ENCODE data around the gene ZNF165. TPM values are rescaled to one million over a fixed set of nuclear protein-coding genes. Genes with fewer than 3 reads are reported as not detected.
A peak's percentile ranks its signal among the peaks of the same experiment; 100 is the strongest.

ZNF165 gene
- total and polyA plus RNA-seq, 2 of the 13 experiments (the other 11 are each of a cell fraction or from before 2014, with no cell fraction given) = 0.58 to 8.6 TPM

DNA sequence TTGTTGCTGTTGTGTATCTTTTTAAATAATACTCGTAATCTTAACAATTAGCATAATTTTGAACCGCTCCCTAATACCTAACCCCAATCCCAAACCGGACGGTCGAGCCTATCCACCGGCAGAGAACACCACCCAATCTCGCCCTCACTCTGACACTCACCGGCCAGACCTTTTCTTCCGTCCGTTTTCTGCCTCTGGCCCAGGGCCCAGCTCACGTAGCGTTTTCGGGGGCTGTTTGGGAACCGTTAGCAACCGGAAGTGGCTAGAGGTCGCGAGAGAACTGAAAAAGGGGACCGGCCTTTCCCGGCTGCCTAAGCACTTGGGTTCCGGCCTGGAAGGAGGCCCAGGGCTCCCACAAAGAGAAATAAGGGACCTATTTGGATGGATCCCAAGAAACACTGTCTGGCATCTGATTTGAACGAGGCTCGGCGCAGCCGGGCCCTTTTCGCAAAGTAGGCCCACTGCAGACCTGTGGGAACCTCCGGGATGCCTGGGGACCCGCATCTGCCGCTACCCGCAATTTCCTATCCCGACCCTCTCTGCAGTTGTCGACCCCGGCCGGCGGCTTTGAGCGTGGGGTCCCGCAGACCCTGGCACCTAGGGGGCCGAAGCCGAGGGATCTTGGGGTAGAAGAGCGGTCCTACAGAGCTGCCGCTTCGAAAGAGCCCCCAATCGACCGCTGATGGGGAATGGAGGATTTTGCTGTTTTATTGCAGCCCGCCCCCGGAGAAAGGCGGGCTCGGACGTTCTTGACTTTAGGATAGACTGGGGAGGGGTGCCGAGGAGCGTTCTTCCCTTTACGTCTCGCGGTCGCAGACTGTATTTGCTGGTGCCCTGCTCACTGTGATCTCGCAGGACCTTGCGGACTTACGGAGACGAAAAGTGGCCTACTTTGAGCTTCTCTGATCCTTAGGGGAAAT lies 56.5 kb downstream of the ZNF165 start (continued):
- TF ChIP-seq, protein P1, sequence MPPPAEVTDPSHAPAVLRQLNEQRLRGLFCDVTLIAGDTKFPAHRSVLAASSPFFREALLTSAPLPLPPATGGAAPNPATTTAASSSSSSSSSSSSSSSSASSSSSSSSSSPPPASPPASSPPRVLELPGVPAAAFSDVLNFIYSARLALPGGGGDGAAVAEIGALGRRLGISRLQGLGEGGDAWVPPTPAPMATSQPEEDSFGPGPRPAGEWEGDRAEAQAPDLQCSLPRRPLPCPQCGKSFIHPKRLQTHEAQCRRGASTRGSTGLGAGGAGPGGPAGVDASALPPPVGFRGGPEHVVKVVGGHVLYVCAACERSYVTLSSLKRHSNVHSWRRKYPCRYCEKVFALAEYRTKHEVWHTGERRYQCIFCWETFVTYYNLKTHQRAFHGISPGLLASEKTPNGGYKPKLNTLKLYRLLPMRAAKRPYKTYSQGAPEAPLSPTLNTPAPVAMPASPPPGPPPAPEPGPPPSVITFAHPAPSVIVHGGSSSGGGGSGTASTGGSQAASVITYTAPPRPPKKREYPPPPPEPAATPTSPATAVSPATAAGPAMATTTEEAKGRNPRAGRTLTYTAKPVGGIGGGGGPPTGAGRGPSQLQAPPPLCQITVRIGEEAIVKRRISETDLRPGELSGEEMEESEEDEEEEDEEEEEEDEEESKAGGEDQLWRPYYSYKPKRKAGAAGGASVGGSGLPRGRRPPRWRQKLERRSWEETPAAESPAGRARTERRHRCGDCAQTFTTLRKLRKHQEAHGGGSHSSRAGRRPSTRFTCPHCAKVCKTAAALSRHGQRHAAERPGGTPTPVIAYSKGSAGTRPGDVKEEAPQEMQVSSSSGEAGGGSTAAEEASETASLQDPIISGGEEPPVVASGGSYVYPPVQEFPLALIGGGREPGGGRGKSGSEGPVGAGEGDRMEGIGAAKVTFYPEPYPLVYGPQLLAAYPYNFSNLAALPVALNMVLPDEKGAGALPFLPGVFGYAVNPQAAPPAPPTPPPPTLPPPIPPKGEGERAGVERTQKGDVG (CRISPR knock-in tag; IDR thresholded peaks at IDR 0.05; ENCODE audit: borderline replicate concordance) = peak; percentile 90
- TF ChIP-seq ZFP36L2 (CRISPR knock-in tag; IDR thresholded peaks at IDR 0.05) (no peak), ZNF10 (CRISPR knock-in tag; IDR thresholded peaks at IDR 0.05; ENCODE audit: borderline replicate concordance, low read depth) (no peak), ZNF605 (CRISPR knock-in tag; IDR thresholded peaks at IDR 0.05) (peak; percentile 98), FIP1L1 (IDR thresholded peaks at IDR 0.05; ENCODE audit: borderline replicate concordance, insufficient read depth, low read depth, low read length) (0 out of 2 replicates have a peak, but pooled peaks have one; percentile 77), TFDP1 (CRISPR knock-in tag; IDR thresholded peaks at IDR 0.05; ENCODE audit: borderline replicate concordance) (peak; percentile 64; the same call in 1 of the 2 replicates), HOXA3 (CRISPR knock-in tag; IDR thresholded peaks at IDR 0.05) (peak; percentile 95), ZNF572 (CRISPR knock-in tag; IDR thresholded peaks at IDR 0.05) (no peak), ZNF598 (CRISPR knock-in tag; IDR thresholded peaks at IDR 0.05; ENCODE audit: borderline replicate concordance) (peak; percentile 97), ZBED4 (CRISPR knock-in tag; IDR thresholded peaks at IDR 0.05; ENCODE audit: borderline replicate concordance) (peak; percentile 93), ARHGAP35 (CRISPR knock-in tag; IDR thresholded peaks at IDR 0.05; ENCODE audit: borderline replicate concordance) (no peak), CEBPB (IDR thresholded peaks at IDR 0.05; ENCODE audit: borderline replicate concordance, low read depth, low read length) (no peak), ZNF547 (CRISPR knock-in tag; IDR thresholded peaks at IDR 0.05) (peak; percentile 92; the same call in 1 of the 2 replicates)

Data from HepG2 (cell line).